Measurements from ENCODE around the gene CXXC5. TPM values are rescaled to one million over a fixed set of nuclear protein-coding genes. Genes with fewer than 3 reads are reported as not detected.
"Not testable (repeated sequence)": the region's sequence is repeated elsewhere in the genome, so short reads cannot be mapped to it uniquely, and the experiment has no call there.

The CXXC5 gene
- 10 to 100 TPM; 57.9 to 59.5 TPM for total RNA-seq

DNA sequence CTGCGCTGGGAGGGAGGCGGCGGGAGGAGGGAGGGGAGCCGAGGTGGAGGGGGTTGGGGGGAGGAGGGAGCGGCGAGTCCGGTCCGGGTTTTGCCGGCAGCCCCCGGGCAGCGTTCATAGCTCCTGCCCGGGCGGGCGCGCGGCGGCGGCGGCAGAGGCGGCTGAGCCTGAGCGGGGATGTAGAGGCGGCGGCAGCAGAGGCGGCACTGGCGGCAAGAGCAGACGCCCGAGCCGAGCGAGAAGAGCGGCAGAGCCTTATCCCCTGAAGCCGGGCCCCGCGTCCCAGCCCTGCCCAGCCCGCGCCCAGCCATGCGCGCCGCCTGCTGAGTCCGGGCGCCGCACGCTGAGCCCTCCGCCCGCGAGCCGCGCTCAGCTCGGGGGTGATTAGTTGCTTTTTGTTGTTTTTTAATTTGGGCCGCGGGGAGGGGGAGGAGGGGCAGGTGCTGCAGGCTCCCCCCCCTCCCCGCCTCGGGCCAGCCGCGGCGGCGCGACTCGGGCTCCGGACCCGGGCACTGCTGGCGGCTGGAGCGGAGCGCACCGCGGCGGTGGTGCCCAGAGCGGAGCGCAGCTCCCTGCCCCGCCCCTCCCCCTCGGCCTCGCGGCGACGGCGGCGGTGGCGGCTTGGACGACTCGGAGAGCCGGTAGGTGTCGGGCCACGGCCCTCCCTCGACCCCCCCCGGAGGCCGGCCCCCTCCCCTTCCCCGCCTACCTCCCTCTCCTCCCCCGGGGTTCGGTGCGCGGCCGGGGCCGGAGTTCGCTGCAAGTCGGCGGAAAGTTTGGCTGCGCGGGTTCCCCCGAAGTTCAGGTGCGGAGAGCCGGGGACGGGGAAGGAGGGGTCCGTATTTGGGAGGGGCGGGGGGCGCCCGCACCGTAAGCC is at the start of gene CXXC5:
Gene CXXC5 (plus strand): TSS at position 145 of the 877 bp plus-strand sequence. CDS start 32,175 bp downstream, outside the sequence.
- Histone ChIP-seq H3K36me3 (no peaks in the 10 kb centered on the region), H3K27me3 (no peaks in the 10 kb centered on the region), H3K27ac (peak within 1 kb of the TSS; percentile 94 to 97), H3K4me1 (peaks cover 0 to 58% of the 10 kb centered on the region in 2 donors), H3K4me3 (peak within 1 kb of the TSS; percentile 94 to 98), H3K9me3 (no peaks in the 10 kb centered on the region)
- DNase-seq (ENCODE audit: low spot score) = no peak
- TF ChIP-seq, protein P1, sequence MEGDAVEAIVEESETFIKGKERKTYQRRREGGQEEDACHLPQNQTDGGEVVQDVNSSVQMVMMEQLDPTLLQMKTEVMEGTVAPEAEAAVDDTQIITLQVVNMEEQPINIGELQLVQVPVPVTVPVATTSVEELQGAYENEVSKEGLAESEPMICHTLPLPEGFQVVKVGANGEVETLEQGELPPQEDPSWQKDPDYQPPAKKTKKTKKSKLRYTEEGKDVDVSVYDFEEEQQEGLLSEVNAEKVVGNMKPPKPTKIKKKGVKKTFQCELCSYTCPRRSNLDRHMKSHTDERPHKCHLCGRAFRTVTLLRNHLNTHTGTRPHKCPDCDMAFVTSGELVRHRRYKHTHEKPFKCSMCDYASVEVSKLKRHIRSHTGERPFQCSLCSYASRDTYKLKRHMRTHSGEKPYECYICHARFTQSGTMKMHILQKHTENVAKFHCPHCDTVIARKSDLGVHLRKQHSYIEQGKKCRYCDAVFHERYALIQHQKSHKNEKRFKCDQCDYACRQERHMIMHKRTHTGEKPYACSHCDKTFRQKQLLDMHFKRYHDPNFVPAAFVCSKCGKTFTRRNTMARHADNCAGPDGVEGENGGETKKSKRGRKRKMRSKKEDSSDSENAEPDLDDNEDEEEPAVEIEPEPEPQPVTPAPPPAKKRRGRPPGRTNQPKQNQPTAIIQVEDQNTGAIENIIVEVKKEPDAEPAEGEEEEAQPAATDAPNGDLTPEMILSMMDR (IDR thresholded peaks at IDR 0.05) = no peak

DNA sequence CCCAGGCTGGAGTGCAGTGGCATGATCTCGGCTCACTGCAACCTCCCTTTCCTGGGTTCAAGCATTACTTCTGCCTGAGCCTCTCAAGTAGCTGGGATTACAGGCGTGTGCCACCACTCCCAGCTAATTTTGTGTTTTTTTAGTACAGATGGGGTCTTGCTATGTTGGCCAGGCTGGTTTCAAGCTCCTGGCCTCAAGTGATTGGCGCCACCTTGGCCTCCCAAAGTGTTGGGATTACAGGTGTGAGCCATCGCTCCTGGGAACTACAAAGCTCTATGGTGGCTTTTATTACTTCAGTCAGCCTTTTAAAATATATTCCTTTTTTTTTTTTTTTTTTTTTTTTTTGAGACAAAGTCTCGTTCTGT is 49.6 kb upstream of the CXXC5 start:
- H3K27ac ChIP-seq; H3K27me3 ChIP-seq; H3K9me3 ChIP-seq; DNase-seq (ENCODE audit: low spot score); H3K4me3 ChIP-seq: not testable (repeated sequence)
- Histone ChIP-seq H3K4me1 (peaks cover 0 to 11% of the 10 kb centered on the region in 2 donors), H3K36me3 (peaks cover 26% of the 10 kb centered on the region)

DNA sequence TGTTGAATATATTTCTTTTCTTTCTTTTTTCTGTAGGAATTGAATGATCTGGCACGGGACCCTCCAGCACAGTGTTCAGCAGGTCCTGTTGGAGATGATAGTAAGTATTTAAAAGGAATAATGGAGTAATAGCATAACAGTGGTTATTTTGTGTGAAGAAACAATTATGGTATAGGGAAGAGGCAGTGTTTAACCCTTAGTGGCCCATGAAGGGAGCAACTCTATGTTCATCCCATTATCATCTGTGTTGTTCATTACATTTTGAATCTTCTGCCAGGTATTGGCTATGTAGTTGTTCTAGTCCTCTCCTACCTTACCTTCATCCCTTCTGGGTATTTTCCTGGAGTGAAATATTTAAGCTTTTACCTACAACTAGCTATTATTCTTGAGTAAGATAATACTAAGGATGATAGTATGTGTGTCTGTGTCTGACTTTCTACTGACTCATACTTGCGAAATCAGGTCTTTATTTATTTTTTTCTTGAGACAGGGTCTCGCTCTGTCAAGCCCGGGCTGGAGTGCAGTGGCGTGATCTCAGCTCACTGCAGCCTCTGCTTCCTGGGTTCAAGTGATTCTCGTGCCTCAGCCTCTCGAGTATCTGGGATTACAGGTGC is 47.7 kb upstream of the CXXC5 start:
- Histone ChIP-seq H3K4me3 (no peak overlapping the region), H3K27me3 (no peaks in the 10 kb centered on the region), H3K36me3 (peaks cover 26% of the 10 kb centered on the region), H3K9me3 (no peaks in the 10 kb centered on the region), H3K4me1 (no peaks in the 10 kb centered on the region), H3K27ac (no peak overlapping the region)
- TF ChIP-seq, protein P1 (IDR thresholded peaks at IDR 0.05) = no peak
- no peak for DNase-seq (ENCODE audit: low spot score)

DNA sequence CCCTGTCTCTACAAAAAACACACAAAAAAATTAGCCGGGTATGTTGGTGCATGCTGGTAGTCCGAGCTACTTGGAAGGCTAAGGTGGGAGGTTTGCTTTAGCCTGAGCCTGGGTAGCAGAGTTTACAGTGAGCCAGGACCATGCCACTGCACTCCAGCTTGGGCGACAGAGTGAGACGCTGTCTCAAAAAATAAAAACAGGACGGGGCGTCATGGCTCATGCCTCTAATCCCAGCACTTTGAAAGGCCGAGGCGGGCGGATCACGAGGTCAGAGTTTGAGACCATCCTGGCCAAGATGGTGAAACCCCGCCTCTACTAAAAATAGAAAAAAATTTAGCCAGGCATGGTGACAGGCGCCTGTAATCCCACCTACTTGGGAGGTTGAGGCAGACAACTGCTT is 46.7 kb upstream of the CXXC5 start:
- TF ChIP-seq, protein P1 (IDR thresholded peaks at IDR 0.05) = no peak
- H3K9me3 ChIP-seq = no peaks in the 10 kb centered on the region
- peaks cover 26% of the 10 kb centered on the region for H3K36me3 ChIP-seq
- H3K4me3 ChIP-seq = no peak overlapping the region
- DNase-seq (ENCODE audit: low spot score) = no peak
- no peaks in the 10 kb centered on the region for H3K27me3 ChIP-seq
- H3K27ac ChIP-seq = peak overlapping the region in 1 of 2 donors; percentile 23
- H3K4me1 ChIP-seq = no peaks in the 10 kb centered on the region

DNA sequence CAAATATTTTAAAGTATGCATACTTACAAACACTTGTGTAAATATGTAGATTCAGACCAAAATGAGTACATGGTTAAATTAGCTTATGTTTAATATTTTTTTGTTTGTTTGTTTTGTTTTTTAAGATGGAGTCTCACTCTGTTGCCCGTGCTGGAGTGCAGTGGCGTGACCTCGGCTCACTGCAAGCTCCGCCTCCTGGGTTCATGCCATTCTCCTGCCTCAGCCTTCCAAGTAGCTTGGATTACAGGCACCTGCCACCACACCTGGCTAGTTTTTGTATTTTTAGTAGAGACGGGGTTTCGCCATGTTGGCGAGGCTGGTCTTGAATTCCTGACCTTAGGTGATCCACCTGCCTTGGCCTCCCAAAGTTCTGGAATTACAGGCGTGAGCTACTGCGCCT is 46.2 kb upstream of the CXXC5 start:
- DNase-seq (ENCODE audit: low spot score); H3K9me3 ChIP-seq; H3K27me3 ChIP-seq; H3K4me1 ChIP-seq; H3K27ac ChIP-seq; H3K4me3 ChIP-seq: not testable (repeated sequence)
- H3K36me3 ChIP-seq = peaks cover 26% of the 10 kb centered on the region

DNA sequence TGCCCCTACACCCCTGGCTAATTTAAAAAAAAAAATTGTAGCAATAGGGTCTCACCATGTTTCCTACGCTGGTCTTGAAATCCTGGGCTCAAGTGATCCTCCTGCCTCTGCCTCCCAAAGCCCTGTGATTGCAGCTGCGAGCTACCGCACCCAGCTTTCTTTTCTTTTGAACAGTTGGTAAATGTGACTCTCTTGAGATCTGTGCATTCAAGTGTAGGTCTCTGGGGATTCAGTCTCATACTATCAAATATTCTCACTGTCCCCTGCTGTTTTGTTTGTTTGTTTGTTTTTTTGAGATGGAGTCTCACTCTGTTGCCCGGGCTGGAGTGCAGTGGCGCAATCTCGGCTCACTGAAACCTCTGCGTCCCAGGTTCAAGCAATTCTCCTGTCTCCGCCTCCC is 42.3 kb upstream of the CXXC5 start:
- H3K36me3 ChIP-seq = peaks cover 19% of the 10 kb centered on the region
- DNase-seq (ENCODE audit: low spot score) = no peak
- no peaks in the 10 kb centered on the region for H3K27me3 ChIP-seq
- no peaks in the 10 kb centered on the region for H3K9me3 ChIP-seq
- H3K27ac ChIP-seq = no peak overlapping the region
- no peak overlapping the region for H3K4me3 ChIP-seq
- TF ChIP-seq, protein P1 (IDR thresholded peaks at IDR 0.05) = no peak
- no peaks in the 10 kb centered on the region for H3K4me1 ChIP-seq

All from right atrium auricular region (tissue), 2 donors.